PC-3 (cell line): ENCODE results near the gene RPS6KA3.

Experiments
- EZH2 ChIP-seq: fragments of 300-600 bp; sonication (generic); IDR thresholded peaks from one replicate; pipeline ENCODE4 v1.6.1; 2017; ENCODE audit warnings: antibody characterized with exemption, mild to moderate bottlenecking, low read length; ENCODE audit not compliant: unreplicated experiment
- EZH2phosphoT487 ChIP-seq: fragments of 300-600 bp; sonication (generic); IDR thresholded peaks from 2 replicates; pipeline ENCODE4 v1.6.1; 2018; ENCODE audit warnings: mild to moderate bottlenecking, antibody characterized with exemption, low read length, borderline replicate concordance
- TF ChIP-seq, protein P1 (sequence below): fragments of 300-600 bp; sonication (generic); conservative IDR thresholded peaks from 2 replicates; pipeline ENCODE4 v1.5.1; 2017; ENCODE audit warnings: antibody characterized with exemption, low read depth, mild to moderate bottlenecking, low read length

DNA sequence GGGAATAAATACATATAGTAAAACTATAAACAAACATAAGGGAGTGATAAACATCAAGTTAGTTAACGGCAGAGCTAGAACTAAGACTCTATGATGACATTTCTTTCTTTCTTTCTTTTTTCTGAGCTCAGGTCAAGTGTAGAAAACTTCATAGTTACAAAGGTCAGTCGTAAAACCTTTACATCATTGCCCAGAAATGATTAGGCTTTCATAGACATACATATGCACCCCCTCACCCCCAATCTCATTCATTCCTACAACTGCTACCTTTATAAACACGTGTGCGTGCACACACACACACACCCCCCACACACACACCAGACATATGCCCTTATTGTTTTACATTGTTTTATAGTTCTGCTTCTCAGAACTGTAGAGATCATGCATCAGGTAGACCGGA lies 130.8 kb downstream of the RPS6KA3 start:
- TF ChIP-seq, protein P1, sequence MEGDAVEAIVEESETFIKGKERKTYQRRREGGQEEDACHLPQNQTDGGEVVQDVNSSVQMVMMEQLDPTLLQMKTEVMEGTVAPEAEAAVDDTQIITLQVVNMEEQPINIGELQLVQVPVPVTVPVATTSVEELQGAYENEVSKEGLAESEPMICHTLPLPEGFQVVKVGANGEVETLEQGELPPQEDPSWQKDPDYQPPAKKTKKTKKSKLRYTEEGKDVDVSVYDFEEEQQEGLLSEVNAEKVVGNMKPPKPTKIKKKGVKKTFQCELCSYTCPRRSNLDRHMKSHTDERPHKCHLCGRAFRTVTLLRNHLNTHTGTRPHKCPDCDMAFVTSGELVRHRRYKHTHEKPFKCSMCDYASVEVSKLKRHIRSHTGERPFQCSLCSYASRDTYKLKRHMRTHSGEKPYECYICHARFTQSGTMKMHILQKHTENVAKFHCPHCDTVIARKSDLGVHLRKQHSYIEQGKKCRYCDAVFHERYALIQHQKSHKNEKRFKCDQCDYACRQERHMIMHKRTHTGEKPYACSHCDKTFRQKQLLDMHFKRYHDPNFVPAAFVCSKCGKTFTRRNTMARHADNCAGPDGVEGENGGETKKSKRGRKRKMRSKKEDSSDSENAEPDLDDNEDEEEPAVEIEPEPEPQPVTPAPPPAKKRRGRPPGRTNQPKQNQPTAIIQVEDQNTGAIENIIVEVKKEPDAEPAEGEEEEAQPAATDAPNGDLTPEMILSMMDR = no peak
- TF ChIP-seq EZH2phosphoT487 (no peak), EZH2 (no peak)
